Liver (tissue), 3 donors: Measurements from ENCODE around the gene HS6ST3.

ENCODE experiments used
- CTCF ChIP-seq: fragments of 150-350 bp; IDR thresholded peaks from 2 replicates; pipeline ENCODE4 v1.5.1; 2017; ENCODE audit warnings: improper control_type of control experiment, low read depth, low read length; ENCODE audit not compliant: missing input control
- EGR1 ChIP-seq, 2 donors: IDR thresholded peaks; 2 replicates each; pipeline ENCODE4 v1.6.1; 2016 to 2018; ENCODE audit warnings: antibody characterized with exemption in 2 of 2, low read depth in 2 of 2
- GABPA ChIP-seq, 2 donors: IDR thresholded peaks in 1 of 2; conservative IDR thresholded peaks in 1 of 2; 2 replicates each; pipeline ENCODE4 v1.6.1; 2016; ENCODE audit warnings: antibody characterized with exemption in 2 of 2, mild to moderate bottlenecking in 1 of 2, moderate library complexity in 1 of 2
- HNF4A ChIP-seq, 2 donors: conservative IDR thresholded peaks; 2 replicates each; pipeline ENCODE4 v1.6.1; 2016; ENCODE audit warnings: antibody characterized with exemption in 2 of 2, mild to moderate bottlenecking in 2 of 2
- MAX ChIP-seq: IDR thresholded peaks from 2 replicates; pipeline ENCODE4 v1.6.1; 2016; ENCODE audit warnings: antibody characterized with exemption
- RAD21 ChIP-seq, 2 donors: IDR thresholded peaks; 2 replicates each; pipeline ENCODE4 v1.6.1; 2016; ENCODE audit warnings: antibody characterized with exemption in 2 of 2, mild to moderate bottlenecking in 2 of 2
- REST ChIP-seq: IDR thresholded peaks from 2 replicates; pipeline ENCODE4 v1.6.1; 2016; ENCODE audit warnings: antibody characterized with exemption, mild to moderate bottlenecking
- SP1 ChIP-seq: IDR thresholded peaks from 2 replicates; pipeline ENCODE4 v1.6.1; 2018; ENCODE audit warnings: antibody characterized with exemption, mild to moderate bottlenecking
- TAF1 ChIP-seq: conservative IDR thresholded peaks from 2 replicates; pipeline ENCODE4 v1.6.1; 2016; ENCODE audit warnings: antibody characterized with exemption, mild to moderate bottlenecking
- YY1 ChIP-seq: IDR thresholded peaks from 2 replicates; pipeline ENCODE4 v1.6.1; 2016; ENCODE audit warnings: antibody characterized with exemption, mild to moderate bottlenecking
- ZBTB33 ChIP-seq: IDR thresholded peaks from 2 replicates; pipeline ENCODE4 v1.6.1; 2016; ENCODE audit warnings: antibody characterized with exemption
- TF ChIP-seq, protein P1 (sequence below): IDR thresholded peaks from 2 replicates; pipeline ENCODE4 v1.6.1; 2016; ENCODE audit warnings: antibody characterized with exemption
- donor health status: healthy.
- donor health status: healthy.

DNA sequence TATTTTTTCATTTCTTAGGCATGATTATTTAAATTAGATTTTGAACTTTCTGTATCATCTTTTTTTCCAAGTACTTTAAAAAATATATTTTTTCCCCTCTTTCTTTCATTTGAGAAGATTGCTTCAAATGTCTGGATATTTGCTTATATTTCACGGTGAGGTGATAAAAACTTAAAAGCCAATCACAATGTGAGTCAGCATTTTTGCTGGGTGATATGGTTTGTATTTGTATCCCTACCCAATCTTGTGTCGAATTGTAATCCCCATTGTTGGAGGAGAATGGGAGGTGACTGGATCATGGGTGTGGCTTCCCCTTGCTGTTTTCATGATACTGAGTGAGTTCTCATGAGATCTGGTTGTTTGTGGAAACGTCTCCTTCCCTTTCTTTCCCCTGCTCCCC is 583.9 kb downstream of the HS6ST3 start:
- TF ChIP-seq CTCF (no peak), TAF1 (no peak), REST (no peak), RAD21 (IDR thresholded peaks at IDR 0.05) (no peak), ZBTB33 (no peak), SP1 (no peak), GABPA (IDR thresholded peaks at IDR 0.05 in 1 of 2, conservative IDR thresholded peaks at IDR 0.05 in 1 of 2) (no peak), EGR1 (IDR thresholded peaks at IDR 0.05; ENCODE audit: low read depth in 2 of 2) (no peak), HNF4A (conservative IDR thresholded peaks at IDR 0.05) (no peak), MAX (no peak), YY1 (no peak)
- TF ChIP-seq, protein P1, sequence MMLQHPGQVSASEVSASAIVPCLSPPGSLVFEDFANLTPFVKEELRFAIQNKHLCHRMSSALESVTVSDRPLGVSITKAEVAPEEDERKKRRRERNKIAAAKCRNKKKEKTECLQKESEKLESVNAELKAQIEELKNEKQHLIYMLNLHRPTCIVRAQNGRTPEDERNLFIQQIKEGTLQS: no peak
